Heart left ventricle (tissue), 13 donors: ENCODE results near the gene FCMR.

Experiments used
- CTCF ChIP-seq, 12 donors: fragments of 200-600 bp; sonication (generic) in 4 of 12; IDR thresholded peaks; one replicate each; pipeline versions ENCODE4 v1.5.0 to v1.8.0; 2018 to 2022; ENCODE audit warnings: antibody characterized with exemption in 12 of 12, mild to moderate bottlenecking in 5 of 12
- POLR2A ChIP-seq, 2 donors: fragments of 450-650 bp; IDR thresholded peaks; one replicate each; pipeline ENCODE4 v1.6.1; 2017; ENCODE audit warnings: antibody characterized with exemption in 2 of 2, mild to moderate bottlenecking in 2 of 2, moderate library complexity in 2 of 2
- donor health status: ischemic (EF 13 %, LVEDD 7.1; RV severe dilation, severe dysfunction).
- donor health status: DM: no; HTN: yes; CAD: no.
- donor health status: DM: no; HTN: no; CAD: no.
- donor health status: ischemic (EF 25% LVEDD 6.9; RV normal size, moderate dysfunction).
- donor health status: ischemic (EF 25% LVEDD 5.7; RV mildly dilated, moderate dysfunction).
- donor health status: ischemic (EF 35%, LVEDD 5.7; RV mildly dilated, moderate dysfunction).
- donor health status: nonischemic (EF 11% LVEDD 7.7; RV severe dilation, severe dysfunction).
- donor health status: DM: yes; HTN: yes; CAD: no.
- donor health status: PGD.
- donor health status: ischemic (EF 29% LVEDD 5.4; RV normal size, mild dysfunction).
- donor health status: nonischemic (EF 23%, LVEDD 6.1; RV moderate dilation, normal function).

DNA sequence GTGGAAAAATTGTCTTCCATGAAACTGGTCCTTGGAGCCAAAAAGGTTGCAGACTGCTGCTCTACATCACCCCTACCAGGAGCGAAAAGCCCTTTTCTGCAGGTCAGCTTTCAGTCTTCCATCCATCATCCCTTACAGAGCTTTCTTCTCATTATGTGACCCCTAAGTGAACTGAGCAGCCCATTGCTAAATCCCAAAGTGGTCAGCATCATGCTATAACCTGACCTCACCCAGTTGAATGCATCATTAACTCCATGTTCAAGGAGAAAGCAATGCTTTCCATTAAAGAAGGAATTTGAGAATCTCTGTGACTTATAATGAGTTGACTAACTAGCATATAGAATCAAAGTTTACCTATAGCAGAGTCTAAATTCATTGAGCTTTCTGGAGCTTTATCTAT, 34.9 kb downstream of the FCMR start:
- TF ChIP-seq CTCF (IDR thresholded peaks at IDR 0.05) (no peak), POLR2A (IDR thresholded peaks at IDR 0.05) (no peak)
